Activated CD8-positive, alpha-beta memory T cell treated with anti-CD3 and anti-CD28 coated beads, Interleukin-2, amount 50 U/mL, for 48 hours (primary cell): ENCODE data around the gene AKAP6.

Experiments
- DNase-seq: peaks from one replicate; pipeline ENCODE4 v3.0.0-alpha.2; 2020

AKAP6 gene

DNA sequence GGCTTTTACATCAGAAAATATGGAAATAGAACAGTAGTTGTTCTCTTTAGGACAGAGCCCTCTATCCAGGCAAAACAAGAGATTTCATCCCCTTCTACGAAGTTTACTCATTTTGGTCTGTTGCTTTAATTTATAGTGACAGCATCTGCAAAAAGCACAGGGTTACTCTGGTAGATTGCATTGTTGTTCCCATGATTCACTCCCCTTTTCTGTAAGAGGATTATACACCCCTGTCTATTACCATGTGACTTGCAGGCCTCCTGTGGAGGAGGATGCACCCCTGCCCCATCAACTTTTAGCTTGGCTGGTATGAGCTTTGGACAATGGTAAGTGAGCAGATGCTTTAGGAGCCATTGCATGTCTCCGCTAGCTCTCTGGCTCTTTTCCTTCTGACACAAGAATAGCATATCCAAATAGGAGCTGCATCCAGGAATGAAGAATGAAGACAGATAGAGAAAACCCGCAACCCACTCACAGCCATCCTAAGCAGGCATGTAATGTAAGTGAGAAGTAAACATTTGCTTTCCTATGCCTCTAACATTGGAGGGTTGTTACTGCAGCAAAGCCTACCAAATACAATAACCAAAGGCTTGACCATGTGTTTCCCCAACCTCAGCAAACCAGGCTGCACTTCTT is 304.2 kb downstream of the AKAP6 start:
- no peak for DNase-seq

DNA sequence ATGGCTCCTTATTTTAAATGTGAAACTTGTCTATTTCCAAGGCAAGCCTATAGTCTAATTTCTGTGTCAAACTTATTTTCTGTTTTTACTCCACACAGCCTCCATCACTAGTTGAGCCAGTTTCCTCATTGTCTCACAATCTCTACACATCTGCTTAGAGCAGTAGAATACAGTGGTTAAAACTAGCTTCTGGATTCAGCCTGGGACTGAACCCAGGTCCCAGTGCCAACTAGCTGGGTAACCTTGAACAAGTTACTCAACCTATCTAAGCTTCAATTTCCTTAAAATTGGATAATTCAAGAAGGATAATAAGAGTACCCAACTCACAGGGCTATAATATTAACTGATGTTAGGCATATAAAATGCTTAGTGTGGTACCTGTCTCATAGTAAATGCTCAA is 304.8 kb downstream of the AKAP6 start:
- DNase-seq, result no peak

DNA sequence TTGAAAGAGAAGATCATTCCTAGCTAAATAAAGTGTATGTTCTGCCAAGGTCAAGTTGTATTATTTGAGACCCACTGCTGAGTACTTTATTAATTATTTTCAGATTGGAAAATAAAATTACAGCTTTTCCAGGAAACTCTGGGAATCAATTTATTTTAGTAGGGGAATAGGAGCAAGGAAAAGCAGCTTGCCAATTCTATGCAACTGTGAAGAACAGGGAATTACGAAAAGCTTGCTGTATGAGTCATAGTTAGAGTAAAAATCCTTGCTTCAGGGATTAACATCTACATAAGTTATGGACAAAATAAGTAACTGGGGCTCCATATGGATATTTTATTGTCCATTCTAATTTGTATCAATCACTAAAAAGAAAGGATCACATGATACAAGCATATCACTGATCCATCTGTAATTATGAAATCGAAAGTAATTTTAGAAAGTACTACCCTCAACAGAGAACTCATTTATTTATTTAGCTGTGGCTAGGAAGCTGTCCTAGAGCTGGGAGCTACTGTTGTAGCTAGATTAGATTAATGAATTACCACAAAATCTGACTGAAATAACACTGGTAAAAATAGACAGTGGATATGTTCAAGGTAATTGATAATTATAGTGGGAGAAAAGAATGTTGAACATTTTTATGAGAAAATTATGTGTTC is 306.1 kb downstream of the AKAP6 start:
- DNase-seq, result no peak

DNA sequence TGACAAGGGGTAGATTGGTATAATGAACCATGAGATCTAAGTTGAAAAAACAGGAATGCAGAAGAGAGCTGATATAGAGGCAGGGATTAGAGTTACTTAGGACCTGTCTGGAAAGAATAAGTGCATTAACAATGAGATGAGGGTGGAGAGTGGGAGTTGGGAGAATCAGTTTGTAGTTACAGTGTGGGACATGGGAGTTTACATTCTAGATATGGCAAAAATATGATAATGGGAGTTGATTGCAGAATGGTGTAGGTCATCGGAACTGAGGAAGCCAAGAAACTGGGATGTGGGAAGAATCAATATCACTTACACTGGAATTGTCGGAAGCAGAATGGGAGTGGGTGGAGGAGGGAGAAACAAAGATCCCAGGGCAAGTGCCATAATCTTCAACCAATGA is 308.5 kb downstream of the AKAP6 start:
- DNase-seq, result no peak

DNA sequence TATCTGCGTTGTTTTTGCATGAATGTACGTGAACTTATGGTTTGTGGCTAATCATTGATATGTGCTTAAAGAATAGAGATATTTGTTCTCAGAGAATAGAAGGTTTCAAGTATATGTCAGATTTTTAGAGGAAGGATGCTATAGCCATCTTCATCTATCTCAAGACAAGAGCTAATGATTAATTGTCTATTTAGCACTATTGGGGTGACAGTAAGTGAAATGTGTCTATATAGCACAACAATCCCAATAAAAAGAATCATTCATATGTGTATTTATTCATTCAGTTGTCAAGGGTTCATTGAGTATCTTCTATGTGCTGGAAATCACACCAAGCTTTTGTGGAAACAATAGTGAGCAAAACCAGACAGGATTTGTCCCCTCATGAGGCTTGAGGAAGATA is 310.1 kb downstream of the AKAP6 start:
- no peak for DNase-seq

DNA sequence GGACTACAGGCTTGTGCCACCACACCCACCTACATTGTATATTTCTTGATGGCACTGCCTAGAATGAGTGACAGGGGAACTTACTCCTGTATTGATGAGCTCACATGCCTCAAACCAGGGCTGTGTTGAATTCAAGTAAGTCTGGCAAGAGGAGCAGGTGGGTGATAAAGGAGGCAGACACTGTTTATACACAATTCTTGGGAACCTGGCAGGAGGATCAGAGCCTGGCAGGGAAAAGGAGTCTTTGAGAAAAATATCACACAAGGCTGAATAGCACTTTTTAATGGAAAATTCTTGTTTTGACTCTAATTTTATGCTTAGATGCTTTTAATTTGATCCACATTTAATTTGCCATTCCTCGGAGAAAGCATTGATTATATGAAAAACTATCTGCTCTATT is 316.5 kb downstream of the AKAP6 start:
- no peak for DNase-seq

DNA sequence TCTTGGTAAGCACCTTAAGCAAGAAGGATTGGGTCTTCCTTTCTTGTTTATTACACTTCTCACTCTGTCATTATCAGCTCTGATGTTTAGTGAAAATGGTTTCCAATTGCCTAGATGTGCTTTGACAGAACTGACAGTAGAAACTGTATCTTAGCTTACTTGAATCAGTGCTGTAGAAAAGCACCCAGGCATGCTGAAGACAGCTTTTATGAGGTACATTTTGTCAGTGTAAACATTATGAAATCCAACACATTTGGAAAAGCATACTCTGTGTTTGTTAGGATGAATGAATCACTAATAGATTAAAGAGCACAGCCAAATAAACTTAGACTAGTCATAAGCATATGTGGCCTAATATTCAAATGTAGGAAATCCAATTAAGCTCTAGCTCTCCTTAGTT is 319.3 kb downstream of the AKAP6 start:
- DNase-seq, result no peak

DNA sequence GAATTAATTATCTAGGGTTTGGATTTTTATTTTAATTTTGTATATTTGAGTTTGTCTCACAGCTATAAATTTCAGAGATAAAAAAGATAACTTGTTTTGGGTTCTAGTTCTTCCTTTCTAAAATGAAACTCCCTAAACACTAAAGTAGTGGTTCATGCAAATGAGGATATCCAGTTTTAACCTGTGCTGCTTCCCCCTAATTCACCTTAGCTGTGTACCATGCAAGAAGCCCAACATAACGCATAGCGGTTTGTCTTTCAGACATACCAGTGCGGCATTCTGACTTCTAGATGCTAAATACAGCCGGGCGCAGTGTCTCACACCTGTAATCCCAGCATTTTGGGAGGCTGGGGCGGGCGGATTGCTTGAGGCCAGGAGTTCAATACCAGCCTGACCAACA is 320.9 kb downstream of the AKAP6 start:
- no peak for DNase-seq

DNA sequence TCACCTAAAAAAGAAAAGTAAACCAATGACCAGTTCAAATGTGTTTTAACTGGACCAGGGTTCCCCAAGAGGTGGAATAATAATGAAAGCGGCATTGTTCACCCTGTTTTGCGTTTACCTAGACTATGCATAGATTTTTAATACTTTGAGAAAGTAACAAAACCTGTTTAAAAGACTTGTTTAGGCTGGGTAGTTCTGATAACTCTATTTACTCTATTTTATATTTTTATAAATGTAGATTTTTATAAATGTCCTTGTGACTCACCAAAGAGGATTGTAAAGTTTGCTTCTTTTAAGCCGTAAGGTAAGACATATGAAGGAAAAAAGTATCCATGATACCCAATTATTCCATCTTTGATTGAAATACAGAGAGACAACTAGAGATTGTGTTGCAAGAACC is 321.6 kb downstream of the AKAP6 start:
- no peak for DNase-seq

DNA sequence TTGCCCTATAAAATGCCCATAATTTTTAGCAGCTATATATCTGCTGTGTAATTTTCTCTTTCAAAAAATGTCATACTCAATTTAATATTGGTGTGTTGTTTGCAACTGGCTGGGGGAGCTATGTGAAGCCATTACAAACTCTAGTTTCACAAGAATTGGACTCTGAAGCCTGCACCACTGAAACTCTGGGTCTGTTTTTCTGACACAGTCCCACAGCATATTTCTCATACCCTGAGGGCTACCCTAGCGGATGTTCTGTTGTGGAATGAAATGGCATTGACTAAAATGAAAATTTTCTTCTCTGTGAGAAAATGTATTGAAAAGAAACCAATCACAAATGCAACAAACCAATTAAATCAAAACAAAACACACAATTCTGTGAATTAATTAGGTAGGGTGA is 325.0 kb downstream of the AKAP6 start:
- no peak for DNase-seq

DNA sequence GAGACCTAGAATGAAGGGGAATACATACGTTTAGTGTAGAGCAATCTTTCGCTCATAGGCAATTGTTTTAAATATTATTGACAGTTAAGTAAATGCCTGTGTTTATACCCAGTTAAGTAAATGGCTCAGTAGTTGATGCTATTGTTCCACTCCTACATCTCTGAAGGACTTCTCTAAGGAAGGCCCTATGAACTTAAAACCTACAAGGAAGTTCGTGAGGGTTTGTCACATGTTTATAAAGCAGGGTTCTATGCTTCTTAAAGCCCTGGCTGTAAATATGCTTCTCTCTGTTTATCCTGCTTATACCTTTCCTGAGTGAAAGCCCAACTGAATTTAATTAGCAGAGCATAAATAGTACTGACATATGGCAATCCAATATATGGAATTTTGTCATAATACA is 327.5 kb downstream of the AKAP6 start:
- no peak for DNase-seq

DNA sequence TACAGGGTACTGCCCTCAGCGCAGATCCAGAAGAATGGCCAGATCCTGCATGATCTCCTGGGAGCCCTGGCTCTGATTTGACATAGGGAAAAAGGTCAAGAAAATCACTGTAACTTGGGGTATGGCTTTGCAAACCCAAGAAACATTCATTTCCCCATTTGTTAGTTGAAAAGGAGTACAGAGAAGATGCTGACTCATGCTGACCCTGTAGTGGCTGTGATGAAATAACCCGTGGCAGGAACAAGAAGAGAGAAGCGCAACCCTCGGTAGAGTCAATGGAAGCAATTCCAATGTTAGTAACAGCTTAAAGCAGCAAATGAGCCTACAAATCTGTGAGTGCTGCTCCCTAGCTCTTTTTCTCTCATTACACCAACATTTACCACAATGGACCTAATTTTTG is 328.0 kb downstream of the AKAP6 start:
- DNase-seq, result no peak

DNA sequence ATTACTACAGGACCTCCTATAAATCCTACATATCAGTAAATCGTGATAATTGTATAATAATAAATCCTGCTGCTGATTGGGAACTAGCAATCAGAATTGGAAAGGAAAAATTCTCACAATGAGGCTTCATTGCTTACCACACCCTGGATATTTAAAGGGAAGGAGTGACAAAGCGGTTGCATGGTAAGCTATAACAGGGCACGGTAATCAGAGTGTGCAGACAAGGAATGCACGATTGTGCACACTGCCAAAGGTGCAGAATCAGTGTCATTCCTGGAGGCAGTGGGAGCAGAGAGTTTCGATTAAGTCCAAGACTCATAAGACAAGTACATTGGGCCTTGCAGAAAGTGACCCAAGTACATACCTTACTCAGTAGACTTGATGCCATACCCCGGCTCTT is 332.1 kb downstream of the AKAP6 start:
- no peak for DNase-seq

DNA sequence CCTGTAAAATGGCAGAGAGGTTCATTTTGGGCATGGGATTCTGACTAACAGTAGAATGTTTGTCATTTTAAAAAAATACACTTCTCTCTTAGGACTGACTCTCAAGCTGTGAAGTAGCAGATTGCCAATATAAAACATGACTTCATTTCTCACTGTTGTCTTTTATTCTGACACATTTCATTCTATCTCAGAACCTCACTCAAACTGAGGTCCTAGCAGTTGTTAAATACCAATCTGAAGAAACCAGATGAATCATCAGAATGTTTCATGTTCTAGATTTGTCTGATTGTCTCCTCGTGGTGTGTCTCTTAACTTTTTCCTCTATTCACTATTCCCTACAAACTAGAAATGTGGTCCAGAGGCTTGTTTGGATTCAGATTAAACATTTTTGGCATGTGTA is 333.1 kb downstream of the AKAP6 start:
- no peak for DNase-seq

DNA sequence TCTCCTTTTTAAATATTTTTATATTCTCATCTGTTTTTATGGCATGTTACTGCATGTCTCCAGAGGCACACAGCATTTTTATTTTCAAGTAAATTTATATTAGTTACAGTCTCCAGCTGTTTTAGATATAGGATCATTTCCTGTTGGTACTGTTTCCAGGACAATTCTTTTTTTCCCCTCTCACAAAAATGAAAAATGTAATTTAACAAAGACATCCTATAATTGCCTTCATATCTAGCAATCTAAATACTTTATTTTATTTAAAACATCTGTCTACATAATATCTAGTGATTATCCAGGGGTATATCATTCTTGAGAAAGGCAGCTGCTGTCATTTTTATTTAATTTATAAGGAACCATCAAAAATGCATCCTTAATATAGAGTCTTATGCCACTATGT is 337.2 kb downstream of the AKAP6 start:
- DNase-seq, result no peak

DNA sequence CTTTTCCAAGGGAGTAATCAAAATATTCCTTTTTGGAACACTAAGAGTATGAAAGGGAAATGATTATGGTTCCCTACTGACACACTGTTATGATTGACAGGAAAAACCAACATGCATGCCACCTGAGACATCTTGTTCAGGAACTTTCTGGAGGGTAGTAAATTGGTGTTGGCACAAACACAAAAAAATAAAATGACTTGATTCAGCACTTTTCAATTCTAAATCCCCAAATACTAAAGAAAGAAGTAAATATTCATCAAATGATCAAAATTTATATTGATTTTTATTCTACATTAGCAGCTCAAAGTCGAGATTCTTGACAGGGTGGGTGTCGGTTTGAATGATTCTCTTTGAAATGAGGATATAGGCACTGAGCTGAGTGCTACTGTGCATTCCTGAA is 338.2 kb downstream of the AKAP6 start:
- no peak for DNase-seq

DNA sequence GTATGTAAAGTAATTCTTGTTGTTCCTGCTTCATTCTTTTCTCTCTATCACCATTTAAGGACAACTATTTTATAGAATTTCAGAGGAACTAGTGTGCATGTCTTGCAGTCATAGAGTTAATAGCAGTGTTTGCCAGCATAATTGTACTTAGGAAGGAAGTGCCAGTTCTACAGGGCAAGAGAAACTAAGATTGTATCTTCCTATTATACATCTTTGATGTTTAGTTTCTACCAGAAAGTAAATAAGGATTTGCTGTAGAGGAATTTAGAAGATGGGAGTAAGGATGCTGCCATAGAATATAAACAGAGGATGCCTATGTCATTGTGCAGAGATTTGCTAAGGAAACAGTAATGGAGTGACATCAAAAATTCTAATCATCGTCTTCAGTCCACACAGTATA is 338.7 kb downstream of the AKAP6 start:
- DNase-seq, result no peak

DNA sequence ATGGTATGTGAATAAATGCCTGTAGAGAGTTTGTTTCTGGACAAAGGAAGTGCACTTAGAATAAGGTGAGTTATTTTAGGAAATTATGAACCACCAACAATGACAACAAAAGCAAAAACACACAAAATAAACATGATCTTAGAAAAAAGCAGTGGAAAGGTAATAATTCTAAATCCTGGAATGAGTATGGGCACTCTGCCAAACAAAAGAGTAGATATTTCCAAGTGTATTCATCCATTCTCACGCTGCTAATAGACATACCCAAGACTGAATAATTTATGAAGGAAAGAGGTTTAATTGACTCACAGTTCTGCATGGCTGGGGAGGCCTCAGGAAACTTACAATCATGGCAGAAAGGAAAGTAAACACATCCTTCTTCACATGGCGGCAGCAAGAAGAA is 340.3 kb downstream of the AKAP6 start:
- DNase-seq, result no peak

DNA sequence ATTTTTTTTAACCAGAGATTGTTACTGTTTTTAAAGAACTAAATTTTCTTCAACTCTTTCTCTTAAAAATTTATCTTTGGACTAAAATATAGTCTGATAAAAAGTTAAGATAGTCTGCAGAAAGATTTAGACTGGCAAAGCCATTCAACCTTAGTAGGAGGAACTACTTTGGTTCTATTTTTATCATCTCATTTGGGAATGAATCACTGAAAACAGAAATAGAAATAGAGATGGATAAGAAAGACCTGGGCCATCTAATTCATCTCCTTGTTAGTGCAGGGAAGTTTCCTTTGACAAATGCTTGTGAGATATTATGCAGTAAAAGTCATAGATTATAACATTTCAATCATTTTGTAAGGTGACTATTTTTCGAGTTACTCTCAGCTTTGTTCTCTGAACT is 346.3 kb downstream of the AKAP6 start:
- no peak for DNase-seq

DNA sequence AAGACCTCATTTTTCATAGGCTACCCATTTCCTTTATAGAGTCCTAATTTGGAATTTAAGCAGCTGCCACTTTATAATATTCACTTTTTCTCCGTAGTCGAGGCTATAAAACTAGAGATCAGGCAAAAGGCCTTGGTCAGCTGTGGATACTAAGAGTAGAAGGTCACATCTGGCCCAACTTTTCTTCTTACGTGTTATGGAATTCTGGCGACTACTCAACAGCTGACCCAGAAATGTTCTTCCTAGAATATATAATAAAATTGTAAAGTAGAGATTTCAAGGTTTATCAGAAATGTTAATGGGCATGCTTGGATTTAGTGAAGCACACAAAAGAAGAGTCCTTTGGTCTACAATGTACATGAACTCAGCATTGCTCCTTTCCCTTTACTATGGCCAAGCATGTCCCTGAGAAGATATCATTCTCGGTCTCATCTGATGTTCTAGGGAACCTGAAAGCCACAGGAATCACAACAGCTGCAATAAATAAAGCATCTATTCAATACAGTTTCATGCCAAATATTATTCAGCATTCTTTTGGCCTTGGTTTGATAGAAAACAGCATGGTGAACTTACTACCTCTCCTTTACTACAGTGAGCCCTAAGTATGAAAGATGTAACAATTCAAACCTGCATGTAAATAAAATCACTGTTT is 348.2 kb downstream of the AKAP6 start:
- no peak for DNase-seq

DNA sequence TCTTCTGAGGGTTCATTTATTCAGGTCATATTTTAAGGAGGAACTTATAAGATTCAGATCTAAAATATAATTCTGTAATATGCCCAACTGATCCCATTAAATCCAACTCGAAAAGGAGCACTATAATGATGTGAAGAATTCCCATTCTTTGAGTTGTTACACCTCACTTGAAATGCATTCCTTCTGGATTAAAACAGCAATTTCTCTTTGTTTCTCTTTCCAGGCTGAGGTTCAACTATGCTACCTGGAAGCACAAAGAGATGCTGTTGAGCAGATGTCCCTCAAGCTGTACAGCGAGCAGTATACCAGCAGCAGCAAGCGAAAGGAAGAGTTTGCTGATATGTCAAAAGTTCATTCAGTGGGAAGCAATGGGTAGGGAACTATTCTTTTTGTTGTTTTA is 349.0 kb downstream of the AKAP6 start:
- DNase-seq, result no peak

DNA sequence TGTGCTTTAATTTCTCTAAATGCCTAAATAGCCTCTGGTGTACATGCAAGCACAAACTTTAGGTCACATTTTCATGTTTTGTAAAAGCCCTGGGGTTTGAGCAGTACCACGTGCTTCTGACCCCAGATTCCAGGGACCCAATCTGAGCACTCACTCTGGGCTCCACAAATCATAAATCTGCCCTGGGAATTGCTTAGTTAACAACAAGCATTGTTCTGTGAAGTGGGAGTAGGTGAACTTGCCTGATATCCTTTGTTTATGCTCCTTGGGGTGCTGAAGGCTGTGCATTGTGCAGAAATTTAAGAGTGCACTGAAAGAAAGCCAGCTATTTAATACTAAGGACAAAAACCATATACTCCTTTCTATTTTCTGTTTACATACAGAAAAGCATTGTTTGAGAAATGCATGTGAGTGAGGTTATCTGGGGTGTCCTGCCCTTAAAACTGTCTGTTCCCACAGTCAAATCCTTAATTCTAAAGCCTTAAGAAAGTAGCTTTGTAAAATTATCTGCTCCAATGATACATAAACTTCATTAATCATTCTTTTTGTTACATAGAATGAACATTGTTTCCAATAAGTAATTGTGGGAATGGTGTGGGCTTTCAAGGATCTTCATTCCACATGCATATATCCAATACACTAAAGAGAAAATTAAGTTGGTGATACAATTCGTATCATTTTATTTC is 351.0 kb downstream of the AKAP6 start:
- DNase-seq, result no peak

DNA sequence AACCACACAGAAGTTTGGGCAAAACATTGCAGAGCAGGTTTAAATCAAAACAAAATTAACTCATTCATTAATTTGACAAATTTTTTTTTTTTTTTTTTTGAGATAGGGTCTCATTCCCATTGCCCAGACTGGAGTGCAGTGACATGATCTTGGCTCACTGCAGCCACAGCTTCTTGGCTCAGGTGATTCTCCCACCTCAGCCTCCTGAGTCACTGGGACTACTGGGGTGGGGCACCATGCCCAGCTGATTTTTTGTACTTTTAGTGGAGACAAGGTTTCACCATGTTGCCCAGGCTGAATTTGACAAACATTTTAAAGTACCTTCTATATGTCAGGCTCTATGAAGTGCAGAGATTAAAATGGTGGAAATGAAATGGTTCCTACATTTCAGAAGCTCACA is 352.5 kb downstream of the AKAP6 start:
- no peak for DNase-seq

DNA sequence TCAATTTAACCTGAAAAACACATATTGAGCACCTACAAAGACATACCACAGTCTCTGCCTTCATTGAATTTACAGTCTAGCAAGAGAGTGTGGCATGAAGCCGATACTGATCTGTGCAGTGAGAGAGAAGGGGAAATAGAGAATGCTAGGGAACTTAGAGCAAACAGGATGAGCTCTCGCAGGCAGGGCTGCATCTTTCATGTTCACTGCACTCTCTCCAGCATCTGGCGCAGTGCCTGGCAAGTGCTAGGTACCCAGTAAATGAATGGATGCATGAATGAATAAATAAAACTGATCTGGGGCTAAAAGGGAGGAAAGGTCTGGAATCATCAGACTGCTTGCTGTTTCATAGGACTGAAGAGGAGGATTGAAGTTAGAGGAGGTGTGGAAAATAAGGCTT is 353.1 kb downstream of the AKAP6 start:
- DNase-seq, result no peak
